ENCODE measurements around the gene TSPAN18.

Gene TSPAN18

DNA sequence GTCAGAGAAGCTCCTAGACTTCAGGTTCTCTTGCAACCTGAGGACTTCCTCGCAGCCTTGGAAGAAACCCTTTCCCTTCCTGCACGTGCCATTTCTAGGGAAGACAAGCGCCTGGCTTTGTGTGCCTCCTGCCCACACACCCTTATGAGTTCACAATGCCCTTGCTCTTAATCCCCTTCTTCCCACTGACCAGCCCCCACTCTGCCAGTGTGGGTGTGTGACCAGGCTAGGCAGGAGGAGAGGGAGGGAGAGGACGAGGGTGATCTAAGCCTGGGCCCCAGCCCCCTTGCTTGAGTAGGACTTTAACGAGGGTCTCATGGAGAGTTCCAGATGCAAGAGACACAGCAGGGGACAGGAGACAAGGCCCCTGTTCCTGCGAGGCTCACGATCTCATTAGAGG, 193.7 kb downstream of the TSPAN18 start:
- no peaks in the 10 kb centered on the region for H3K27me3 Mint-ChIP-seq
- H3K36me3 Mint-ChIP-seq = no peaks in the 10 kb centered on the region
- H3K4me1 Mint-ChIP-seq = peaks cover 19% of the 10 kb centered on the region
- no peak for ATAC-seq
- H3K4me3 Mint-ChIP-seq = no peak overlapping the region
- no peaks in the 10 kb centered on the region for H3K9me3 Mint-ChIP-seq
- no peak overlapping the region for H3K27ac Mint-ChIP-seq

DNA sequence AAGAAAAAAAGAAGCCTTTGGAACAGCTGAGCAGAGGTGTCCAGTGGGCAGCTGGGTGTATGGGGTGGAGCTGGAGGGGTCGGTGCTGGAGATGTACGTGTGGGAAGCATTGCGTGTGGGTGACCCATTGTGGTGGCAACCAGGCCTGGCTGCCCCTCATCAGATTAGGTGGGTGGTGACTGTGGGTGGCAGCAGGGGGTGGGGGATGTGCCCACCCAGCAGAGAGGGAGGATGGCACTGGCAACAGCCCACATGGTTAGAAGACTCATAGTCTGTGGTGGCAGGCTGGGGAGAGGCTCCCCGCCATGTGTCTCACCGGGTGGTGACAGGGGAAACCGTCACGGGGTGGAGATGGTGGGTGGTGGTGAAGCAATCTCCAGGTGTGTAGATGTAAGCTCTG, 196.4 kb downstream of the TSPAN18 start:
- no peak for ATAC-seq

DNA sequence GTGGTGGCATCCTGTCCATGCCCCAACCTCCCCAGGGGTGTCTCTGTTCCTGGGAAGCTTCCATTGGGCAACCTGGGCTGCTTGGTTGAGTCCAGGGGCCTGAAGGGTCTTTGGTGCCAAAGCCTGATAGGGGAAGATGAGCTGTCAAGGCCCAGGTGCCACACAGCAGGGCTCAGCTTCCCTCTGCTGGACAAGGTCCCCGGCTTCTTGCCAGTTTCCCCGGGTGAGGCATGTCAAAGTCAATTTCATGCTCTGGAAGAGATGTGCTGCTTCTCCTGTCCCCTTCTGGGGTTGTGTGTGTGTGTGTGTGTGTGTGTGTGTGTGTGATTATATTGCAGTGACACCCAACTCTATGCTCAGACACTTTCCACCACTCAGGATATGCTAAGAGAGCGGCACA, 197.0 kb downstream of the TSPAN18 start:
- Mint-ChIP-seq H3K4me1 (peaks cover 9% of the 10 kb centered on the region), H3K27me3 (peaks cover 8% of the 10 kb centered on the region), H3K36me3 (no peaks in the 10 kb centered on the region), H3K27ac (no peak overlapping the region), H3K4me3 (no peak overlapping the region), H3K9me3 (no peaks in the 10 kb centered on the region)
- ATAC-seq = no peak

More for the DNA sequence above, 196.4 kb downstream of the TSPAN18 start:
- peaks cover 8% of the 10 kb centered on the region for H3K27me3 Mint-ChIP-seq
- no peaks in the 10 kb centered on the region for H3K9me3 Mint-ChIP-seq
- H3K27ac Mint-ChIP-seq = no peak overlapping the region
- peaks cover 9% of the 10 kb centered on the region for H3K4me1 Mint-ChIP-seq
- H3K4me3 Mint-ChIP-seq = no peak overlapping the region
- H3K36me3 Mint-ChIP-seq = no peaks in the 10 kb centered on the region

DNA sequence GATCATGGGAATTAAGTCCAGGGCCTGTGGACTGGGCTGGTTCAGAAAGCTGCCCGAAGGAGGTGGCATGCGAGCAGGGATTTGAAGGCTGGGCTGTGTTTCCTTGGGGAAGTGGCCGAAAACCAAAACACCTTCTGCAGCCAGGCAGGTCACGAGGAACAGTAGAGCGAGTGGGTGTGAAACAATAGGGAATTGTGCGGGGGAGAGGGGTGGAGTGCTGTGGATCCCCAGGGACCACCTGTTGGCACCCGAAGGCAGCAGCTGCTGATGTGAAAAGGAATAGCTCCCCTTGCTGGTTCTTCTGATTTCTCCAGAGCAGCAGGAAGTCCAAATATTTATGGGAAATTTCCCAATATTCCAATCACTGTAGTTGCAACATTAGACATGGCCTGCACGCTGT, 199.3 kb downstream of the TSPAN18 start:
- Mint-ChIP-seq H3K27ac (no peak overlapping the region), H3K4me3 (no peak overlapping the region), H3K9me3 (no peaks in the 10 kb centered on the region), H3K4me1 (peaks cover 9% of the 10 kb centered on the region), H3K27me3 (peaks cover 8% of the 10 kb centered on the region), H3K36me3 (no peaks in the 10 kb centered on the region)
- ATAC-seq = no peak

DNA sequence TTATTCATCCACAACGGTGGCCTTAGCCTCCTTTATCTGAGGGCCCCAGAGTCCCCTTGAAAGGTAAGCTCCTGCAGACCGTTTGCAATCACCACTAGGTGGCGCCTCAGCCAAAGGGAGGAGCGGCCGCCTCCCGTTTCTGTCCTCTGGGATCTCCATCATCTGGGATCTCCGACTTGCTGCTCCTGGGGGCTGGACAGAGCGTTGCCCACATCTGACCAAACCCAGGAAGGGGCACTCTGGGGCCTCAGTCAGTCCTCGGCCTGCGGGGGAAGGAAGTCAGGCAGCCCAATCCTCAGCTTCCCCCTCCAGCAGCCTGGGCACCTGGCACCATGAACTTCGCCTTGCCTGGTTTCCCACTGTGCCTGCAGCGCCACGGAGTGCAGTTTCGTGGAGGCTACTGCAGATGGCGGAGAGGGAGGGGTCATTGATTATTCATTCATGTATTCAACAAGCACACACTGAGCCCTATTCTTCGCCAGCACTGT, 200.5 kb downstream of the TSPAN18 start:
- Mint-ChIP-seq H3K27ac (no peak overlapping the region), H3K36me3 (no peaks in the 10 kb centered on the region), H3K4me3 (no peak overlapping the region), H3K9me3 (no peaks in the 10 kb centered on the region), H3K4me1 (peaks cover 9% of the 10 kb centered on the region), H3K27me3 (peaks cover 8% of the 10 kb centered on the region)
- peak; percentile 55 for ATAC-seq

DNA sequence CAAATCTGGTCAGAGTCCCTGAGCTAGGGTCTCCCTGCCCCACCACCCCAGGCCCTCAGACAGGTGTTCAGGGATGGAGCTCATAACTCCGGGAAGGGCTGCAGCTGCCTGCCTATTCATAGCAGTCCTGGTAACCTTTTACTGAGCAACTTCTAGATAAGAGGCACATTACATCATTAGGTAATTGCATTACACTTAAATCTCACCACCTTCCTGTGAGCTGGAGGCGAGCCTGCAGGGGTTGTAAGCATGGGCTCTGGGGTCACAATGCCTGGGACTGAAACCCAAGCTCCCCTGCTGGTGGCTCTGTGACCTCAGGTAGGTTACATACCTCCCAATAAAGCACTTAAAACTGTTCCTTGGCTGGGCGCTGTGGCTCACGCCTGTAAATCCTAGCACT, 201.4 kb downstream of the TSPAN18 start:
- H3K36me3 Mint-ChIP-seq = peaks cover 7% of the 10 kb centered on the region
- H3K27me3 Mint-ChIP-seq = peaks cover 8% of the 10 kb centered on the region
- no peaks in the 10 kb centered on the region for H3K9me3 Mint-ChIP-seq
- ATAC-seq = no peak
- H3K27ac Mint-ChIP-seq = no peak overlapping the region
- H3K4me1 Mint-ChIP-seq = peaks cover 9% of the 10 kb centered on the region
- no peak overlapping the region for H3K4me3 Mint-ChIP-seq

DNA sequence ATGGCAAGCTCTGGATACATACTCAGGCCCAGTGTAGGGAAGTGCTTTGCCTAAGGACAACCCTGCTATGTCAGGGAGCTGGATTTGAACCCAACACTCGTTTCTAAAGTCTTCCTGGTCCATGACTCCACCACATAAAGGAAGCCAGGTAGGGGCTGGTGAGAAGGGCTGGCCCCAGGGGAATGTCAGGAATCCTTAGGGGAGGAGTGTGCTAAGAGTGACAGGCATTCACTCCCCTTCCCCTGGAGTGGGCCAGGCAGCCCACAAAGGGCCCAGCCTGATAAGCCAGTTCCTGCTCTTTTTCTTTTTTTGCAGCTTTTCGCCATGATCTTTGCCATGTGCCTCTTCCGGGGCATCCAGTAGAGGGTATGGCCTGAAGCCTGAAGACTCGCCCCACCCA, 202.1 kb downstream of the TSPAN18 start:
- Mint-ChIP-seq H3K4me1 (peaks cover 9% of the 10 kb centered on the region), H3K36me3 (peaks cover 13% of the 10 kb centered on the region), H3K4me3 (no peak overlapping the region), H3K9me3 (no peaks in the 10 kb centered on the region), H3K27ac (no peak overlapping the region), H3K27me3 (peaks cover 8% of the 10 kb centered on the region)
- no peak for ATAC-seq

DNA sequence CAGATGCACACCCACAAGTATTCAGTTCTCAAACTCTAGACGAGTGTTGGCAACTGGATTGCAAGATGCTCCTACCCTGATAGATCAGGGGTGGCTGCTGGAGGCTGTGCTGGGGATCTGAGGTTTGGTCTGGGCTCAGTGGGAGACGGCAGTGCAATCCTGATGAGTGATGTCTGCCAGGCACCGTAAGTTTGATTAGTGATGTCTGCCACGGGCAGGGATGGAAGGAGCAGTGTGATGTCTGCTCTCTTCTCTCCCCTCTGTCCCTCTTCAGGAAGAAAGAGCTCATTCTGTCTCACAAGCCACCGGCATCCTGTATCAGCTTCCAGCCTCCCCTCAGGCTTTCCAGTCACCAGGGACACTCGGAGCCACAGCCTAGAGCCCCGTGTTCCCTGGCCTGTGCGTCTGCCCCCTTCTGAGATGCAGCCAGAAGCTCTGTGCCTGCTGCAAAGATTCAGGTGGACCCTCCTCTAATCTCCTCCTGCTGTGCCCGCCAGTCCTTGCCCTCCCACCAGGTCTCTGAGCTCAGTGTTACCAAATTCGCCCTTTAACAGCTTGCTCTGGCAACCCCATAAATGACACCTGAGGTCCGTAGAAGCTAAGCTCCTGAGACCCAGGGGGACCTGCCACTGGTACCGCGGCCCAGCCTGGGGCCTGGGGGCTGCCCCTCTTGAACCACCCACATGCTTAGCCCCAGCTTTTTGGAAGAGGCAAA, 204.0 kb downstream of the TSPAN18 start:
- Mint-ChIP-seq H3K36me3 (peaks cover 30% of the 10 kb centered on the region), H3K27ac (no peak overlapping the region), H3K4me1 (peaks cover 9% of the 10 kb centered on the region), H3K9me3 (no peaks in the 10 kb centered on the region), H3K4me3 (no peak overlapping the region), H3K27me3 (peaks cover 8% of the 10 kb centered on the region)
- ATAC-seq = no peak

DNA sequence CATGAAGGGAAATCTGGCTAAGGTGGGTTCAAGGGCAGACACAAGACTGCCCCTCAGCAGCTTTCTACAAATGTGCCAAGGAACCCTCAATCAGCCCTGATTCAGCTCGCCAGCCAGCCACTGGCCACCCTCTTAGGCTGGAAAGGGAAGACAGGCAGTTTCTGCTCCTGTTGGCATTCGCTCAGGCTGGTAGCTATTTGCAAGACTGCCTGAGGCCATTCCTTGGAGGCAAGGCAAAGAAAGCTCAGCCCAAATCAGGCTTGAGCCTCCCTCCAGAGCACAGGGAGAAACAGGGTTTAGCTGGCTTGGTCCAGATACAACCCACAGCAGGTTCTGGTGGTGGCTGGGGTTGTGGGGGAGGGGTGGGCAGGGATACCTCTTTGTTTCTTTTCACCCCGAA, 204.7 kb downstream of the TSPAN18 start:
- Mint-ChIP-seq H3K27me3 (peaks cover 8% of the 10 kb centered on the region), H3K4me3 (no peak overlapping the region), H3K27ac (no peak overlapping the region), H3K9me3 (no peaks in the 10 kb centered on the region), H3K36me3 (peaks cover 37% of the 10 kb centered on the region), H3K4me1 (peaks cover 13% of the 10 kb centered on the region)
- no peak for ATAC-seq

DNA sequence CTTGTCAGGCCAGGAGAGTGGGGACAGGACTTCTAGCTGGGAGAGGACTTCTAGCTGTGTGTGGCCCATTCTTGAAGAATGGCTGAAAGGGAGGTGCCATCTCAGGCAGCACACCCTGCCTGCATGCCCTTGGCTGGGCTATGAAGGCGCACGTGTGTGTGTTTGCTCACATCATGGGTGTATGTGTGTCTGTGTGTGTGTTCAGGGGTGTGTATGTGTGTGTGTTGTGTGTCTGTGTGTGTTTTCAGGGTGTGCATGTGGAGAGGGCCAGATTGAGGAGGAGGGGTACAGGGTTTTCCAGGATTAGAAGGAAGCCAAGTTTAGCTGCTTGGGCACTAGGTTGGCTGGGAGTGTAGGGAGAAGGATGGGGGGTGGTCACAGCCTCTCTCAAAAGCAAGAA, 207.3 kb downstream of the TSPAN18 start:
- H3K27ac Mint-ChIP-seq = no peak overlapping the region
- H3K36me3 Mint-ChIP-seq = peaks cover 43% of the 10 kb centered on the region
- ATAC-seq = no peak
- no peaks in the 10 kb centered on the region for H3K9me3 Mint-ChIP-seq
- no peaks in the 10 kb centered on the region for H3K27me3 Mint-ChIP-seq
- H3K4me3 Mint-ChIP-seq = no peak overlapping the region
- peaks cover 10% of the 10 kb centered on the region for H3K4me1 Mint-ChIP-seq

DNA sequence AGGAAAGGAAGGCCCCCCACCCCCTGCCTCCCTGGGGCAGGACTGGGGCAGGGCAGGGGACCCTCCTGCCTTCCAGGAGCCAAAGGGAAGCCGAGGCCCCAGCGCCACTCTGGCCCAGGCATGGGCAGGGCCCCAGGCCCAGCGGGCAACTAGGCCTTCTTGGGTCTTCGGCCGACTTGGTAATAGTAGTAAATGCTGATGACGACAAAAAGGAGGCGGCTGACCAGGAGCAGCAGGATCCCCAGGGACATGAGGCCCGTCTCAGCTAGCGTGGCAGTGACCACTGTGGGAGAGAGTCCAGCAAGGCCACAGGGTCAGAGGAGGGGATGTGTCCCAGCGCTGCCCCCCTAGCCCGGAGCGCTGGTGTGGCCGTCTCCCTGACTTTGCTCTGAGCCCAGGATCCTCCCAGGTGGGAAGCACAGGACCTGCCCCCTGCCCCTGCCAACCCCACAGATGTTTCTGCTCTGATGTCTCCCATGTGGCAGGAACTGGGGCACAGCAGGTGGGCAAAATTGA, 208.0 kb downstream of the TSPAN18 start:
- no peak for ATAC-seq
- Mint-ChIP-seq H3K4me3 (no peak overlapping the region), H3K27me3 (no peaks in the 10 kb centered on the region), H3K27ac (no peak overlapping the region), H3K36me3 (peaks cover 43% of the 10 kb centered on the region), H3K9me3 (no peaks in the 10 kb centered on the region), H3K4me1 (peaks cover 12% of the 10 kb centered on the region)

DNA sequence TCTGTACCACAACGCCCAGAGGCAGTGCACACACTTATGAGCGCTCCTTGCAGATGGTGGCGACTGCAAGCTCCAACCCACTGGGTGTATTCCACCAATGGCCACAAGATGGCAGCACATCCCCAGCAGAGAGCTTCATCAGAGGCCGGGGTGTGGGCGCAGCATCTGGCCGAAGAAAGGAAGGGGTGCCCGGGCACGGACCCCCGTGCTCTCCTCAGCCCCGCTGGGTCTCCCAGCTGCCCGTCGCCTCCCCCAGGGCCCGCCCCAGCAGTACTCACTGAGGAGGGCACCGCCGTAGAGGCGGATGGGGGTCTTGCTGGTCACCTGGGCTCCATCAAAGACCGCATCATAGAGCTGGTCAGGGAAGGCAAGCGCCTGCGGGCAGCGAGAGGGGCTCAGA, 209.8 kb downstream of the TSPAN18 start:
- Mint-ChIP-seq H3K27ac (peak overlapping the region; percentile 54), H3K36me3 (peaks cover 58% of the 10 kb centered on the region), H3K4me1 (peaks cover 30% of the 10 kb centered on the region), H3K27me3 (no peaks in the 10 kb centered on the region), H3K9me3 (no peaks in the 10 kb centered on the region), H3K4me3 (no peak overlapping the region)
- peak; percentile 85 for ATAC-seq

DNA sequence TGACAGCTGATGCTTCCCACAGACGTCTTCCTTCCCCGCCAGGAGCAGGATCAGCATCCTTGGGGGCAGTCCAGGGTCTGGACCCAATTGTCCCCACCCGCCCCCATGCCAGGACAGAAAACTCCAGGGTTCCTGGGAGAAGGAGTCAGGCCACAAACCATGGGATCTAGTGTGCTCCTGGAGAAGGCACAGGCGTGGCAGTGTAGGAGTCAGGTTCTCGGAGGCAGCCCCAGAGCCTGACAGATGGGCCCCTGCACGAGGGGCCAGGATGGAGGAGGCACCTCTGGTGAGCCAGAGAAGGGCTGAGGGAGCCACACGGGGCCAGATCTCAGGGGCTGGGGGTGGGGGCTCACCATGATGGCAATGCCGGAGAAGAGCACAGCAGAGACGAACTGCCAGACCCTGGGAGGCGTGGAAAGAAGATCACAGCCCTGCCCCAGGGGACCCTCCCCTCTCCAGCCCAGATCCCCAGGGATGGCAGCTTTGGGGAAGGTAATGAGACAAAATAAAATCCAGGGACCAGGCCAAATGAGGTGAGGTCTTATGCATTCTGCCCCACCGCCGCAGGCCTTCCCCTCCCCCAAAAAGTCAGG, 210.3 kb downstream of the TSPAN18 start:
- Mint-ChIP-seq H3K9me3 (no peaks in the 10 kb centered on the region), H3K27ac (peak overlapping the region; percentile 54), H3K4me1 (peaks cover 35% of the 10 kb centered on the region), H3K36me3 (peaks cover 62% of the 10 kb centered on the region), H3K27me3 (no peaks in the 10 kb centered on the region), H3K4me3 (no peak overlapping the region)
- no peak for ATAC-seq

DNA sequence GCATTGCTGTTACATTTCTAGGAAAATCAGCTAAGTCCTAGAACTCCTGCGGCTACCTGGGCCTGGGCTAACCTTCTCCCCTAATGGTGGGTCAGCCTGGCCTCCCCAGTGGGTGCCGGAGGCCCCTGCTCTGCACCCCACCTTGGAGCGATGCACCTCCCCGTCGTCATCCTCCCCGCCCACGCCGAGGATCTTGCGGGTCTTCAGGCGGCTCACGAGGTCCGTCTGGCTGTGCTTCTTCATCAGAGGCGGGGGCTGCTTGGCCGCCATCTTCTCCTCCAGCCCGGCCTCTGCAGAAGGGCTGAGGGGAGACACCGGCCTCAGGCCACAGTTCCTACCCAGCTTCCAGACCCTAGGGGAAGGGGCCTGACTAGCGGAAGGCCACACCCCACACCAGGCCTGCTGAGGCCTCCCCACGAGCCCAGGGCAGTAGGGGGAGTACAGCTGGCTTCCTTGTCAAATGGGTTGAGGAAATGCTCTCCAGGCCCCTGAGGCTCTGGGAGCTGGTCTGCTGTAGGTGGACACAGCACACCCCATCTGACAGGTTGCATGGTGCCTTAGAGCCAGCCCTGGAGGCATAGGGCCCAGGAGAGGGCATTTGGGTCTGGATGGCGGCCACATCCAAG, 211.4 kb downstream of the TSPAN18 start:
- Mint-ChIP-seq H3K9me3 (no peaks in the 10 kb centered on the region), H3K27me3 (no peaks in the 10 kb centered on the region), H3K27ac (no peak overlapping the region), H3K4me1 (peaks cover 46% of the 10 kb centered on the region), H3K4me3 (no peak overlapping the region), H3K36me3 (peaks cover 60% of the 10 kb centered on the region)
- ATAC-seq = no peak

DNA sequence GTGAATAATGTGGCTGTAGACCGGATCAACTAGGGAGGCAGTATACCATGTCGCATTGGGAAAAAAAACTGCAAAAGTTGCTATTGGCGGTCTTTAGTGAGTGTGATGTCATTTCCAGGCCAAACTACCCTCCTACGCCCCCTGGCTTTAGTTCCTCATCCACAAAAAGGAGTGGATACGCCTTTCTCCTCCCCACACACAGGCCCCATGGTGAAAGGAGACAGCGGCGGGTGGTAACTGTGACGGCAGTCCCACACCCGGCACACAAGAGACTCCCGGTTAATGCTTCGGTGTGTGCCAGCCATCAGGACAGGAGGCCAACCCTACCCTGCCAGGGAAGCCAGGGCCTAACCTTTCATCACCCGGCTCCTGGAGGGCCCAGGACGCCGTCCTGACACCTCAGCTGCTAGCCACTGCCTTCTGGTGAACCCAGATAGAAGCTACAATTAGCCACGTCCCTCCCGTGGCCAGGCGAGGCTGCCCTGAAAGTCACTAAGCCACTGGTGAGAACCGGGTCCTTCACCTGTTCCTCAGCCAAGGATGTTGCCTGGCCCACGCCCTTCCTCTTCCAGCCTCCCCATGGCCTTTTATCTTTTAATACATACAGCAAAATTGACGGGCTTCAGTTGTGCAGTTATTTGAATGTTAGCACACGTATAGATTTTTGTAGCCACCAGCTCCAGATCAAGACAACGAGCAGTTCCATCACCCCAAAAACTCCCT, 213.1 kb downstream of the TSPAN18 start:
- no peak for ATAC-seq
- H3K27ac Mint-ChIP-seq = peak overlapping the region; percentile 15

More for the DNA sequence above, 213.1 kb downstream of the TSPAN18 start:
- Mint-ChIP-seq H3K27me3 (no peaks in the 10 kb centered on the region), H3K36me3 (peaks cover 52% of the 10 kb centered on the region), H3K4me1 (peaks cover 63% of the 10 kb centered on the region), H3K4me3 (no peak overlapping the region), H3K9me3 (no peaks in the 10 kb centered on the region)

All from stimulated activated memory B cell treated with anti-CD40 and anti-IgM and Interleukin-4, amounts not matched to agents 10 μg/mL and 1 μg/mL and 100 μg/mL, for 72 hours (primary cell).